Esophagus muscularis mucosa (tissue), 4 donors: ENCODE data around the gene WAC. TPM values are rescaled to one million over a fixed set of nuclear protein-coding genes. Genes with fewer than 3 reads are reported as not detected.

Source experiments
- DNase-seq: peaks from one replicate; pipeline ENCODE4 v3.0.0-alpha.2; 2017; ENCODE audit errors: extremely low spot score
- H3K27ac ChIP-seq, 4 donors: fragments of 200-600 bp; sonication (generic); replicated peaks in 1 of 4; 1 replicate in 3 of 4; 2 replicates in 1 of 4; pipeline ENCODE4 v1.5.1; 2016 to 2019; ENCODE audit warnings: mild to moderate bottlenecking in 1 of 4
- H3K27me3 ChIP-seq, 4 donors: fragments of 200-600 bp; sonication (generic); one replicate each; pipeline versions ENCODE4 v1.5.1 to v1.6.0; 2016 to 2019
- H3K36me3 ChIP-seq, 4 donors: fragments of 200-600 bp; sonication (generic); one replicate each; pipeline ENCODE4 v1.5.1; 2016 to 2019
- H3K4me1 ChIP-seq, 4 donors: fragments of 200-600 bp; sonication (generic); one replicate each; pipeline ENCODE4 v1.5.1; 2016 to 2019
- H3K4me3 ChIP-seq, 4 donors: fragments of 200-600 bp; sonication (generic); 1 replicate in 2 of 4; 2 replicates in 2 of 4; pipeline ENCODE4 v1.5.1; 2016 to 2019; ENCODE audit warnings: mild to moderate bottlenecking in 4 of 4, moderate library complexity in 1 of 4
- H3K9me3 ChIP-seq, 4 donors: fragments of 200-600 bp; sonication (generic); 1 replicate in 3 of 4; 2 replicates in 1 of 4; pipeline ENCODE4 v1.5.1; 2016 to 2019
- EP300 ChIP-seq: sonication (generic); formaldehyde crosslinking; IDR thresholded peaks from one replicate; pipeline ENCODE4 v1.6.1; 2017; ENCODE audit warnings: antibody characterized with exemption
- POLR2A ChIP-seq: fragments of 450-650 bp; IDR thresholded peaks from one replicate; pipeline ENCODE4 v1.6.1; 2017; ENCODE audit warnings: antibody characterized with exemption, moderate library complexity, mild to moderate bottlenecking, low read depth
- POLR2AphosphoS5 ChIP-seq, 2 donors: sonication (generic); formaldehyde crosslinking; IDR thresholded peaks; one replicate each; pipeline ENCODE4 v1.6.1; 2017; ENCODE audit warnings: antibody characterized with exemption in 2 of 2
- WGBS: methylation state at CpG from one replicate; pipeline ENCODE4 v1.1.5; 2018; 5-methylcytosine and 5-hydroxymethylcytosine counted together
- intact Hi-C: fragments of 100-400 bp; cut with DNase I; formaldehyde crosslinking; loops from one replicate; pipeline ENCODE4 v1.15.1; 2023
- total RNA-seq, 4 donors: library from RNA; depleted of rRNA; stranded (reverse); fragments of >200 nt; gene quantifications; one replicate each; pipeline versions ENCODE4 v1.1.0 to v1.2.1, GENCODE V29; 2016
- TF ChIP-seq, protein P1 (sequence below), 3 experiments: fragments of 200-600 bp in 2 of 3; fragments of 450-650 bp in 1 of 3; sonication (generic) in 2 of 3; IDR thresholded peaks; one replicate each; pipeline ENCODE4 v1.5.1; 2017 to 2019; ENCODE audit warnings: antibody characterized with exemption in 3 of 3, mild to moderate bottlenecking in 2 of 3, moderate library complexity in 1 of 3

WAC gene
- total RNA-seq, 4 donors from 2014 or later, result 115 to 157 (median 135) TPM

DNA sequence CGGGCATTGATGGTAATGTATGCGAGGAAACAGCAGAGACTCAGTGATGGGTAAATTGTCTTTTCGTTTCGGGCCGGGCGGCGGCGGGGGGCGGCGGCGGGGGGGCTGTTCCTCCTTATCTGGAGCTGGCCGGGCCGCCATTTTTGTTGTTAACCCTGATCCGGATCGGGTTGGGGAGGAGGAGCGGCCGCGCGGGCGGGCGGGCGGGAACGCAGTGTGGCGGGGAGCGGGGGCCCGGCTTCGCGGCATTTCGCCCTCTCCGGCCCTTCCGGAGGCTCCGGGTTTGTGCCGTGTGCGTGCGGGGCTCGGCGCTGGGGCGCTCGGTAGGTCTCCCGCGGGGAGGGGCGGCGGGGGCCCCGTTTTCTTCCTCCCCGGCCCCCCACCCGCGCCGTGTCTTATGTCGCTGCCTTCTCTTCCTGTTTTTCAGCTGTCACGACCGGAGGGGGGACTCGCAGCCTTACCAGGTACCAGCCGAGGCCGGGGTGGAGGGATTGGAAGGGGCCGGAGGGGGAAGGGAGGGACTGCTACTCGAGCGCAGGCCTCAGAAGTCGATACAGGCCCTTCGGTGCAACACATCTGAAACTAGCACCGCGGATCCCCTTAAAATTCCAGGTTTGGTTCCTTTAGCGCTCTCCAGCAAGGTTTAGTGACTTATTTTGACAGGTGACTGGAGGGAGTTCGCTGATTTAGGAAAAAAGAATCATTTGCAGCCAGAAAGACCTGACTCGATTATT lies 820 bp downstream of the WAC start:
- H3K4me1 ChIP-seq, result peaks cover 27 to 63% (median 49%) of the 10 kb centered on the region in 4 donors
- peaks cover 22 to 42% (median 37%) of the 10 kb centered on the region in 4 donors for H3K36me3 ChIP-seq
- peak overlapping the region; percentile 77 to 99 (median 96) for H3K4me3 ChIP-seq
- H3K9me3 ChIP-seq, result no peaks in the 10 kb centered on the region
- intact Hi-C loops, result no loop called here
- DNase-seq, result peak; percentile 93
- WGBS, result 0% methylated on average over 5 of the region's 64 CpGs
- TF ChIP-seq POLR2A, result no peak
- no peak for TF ChIP-seq POLR2AphosphoS5 (IDR thresholded peaks at IDR 0.05)
- no peak for TF ChIP-seq EP300
- TF ChIP-seq, protein P1, sequence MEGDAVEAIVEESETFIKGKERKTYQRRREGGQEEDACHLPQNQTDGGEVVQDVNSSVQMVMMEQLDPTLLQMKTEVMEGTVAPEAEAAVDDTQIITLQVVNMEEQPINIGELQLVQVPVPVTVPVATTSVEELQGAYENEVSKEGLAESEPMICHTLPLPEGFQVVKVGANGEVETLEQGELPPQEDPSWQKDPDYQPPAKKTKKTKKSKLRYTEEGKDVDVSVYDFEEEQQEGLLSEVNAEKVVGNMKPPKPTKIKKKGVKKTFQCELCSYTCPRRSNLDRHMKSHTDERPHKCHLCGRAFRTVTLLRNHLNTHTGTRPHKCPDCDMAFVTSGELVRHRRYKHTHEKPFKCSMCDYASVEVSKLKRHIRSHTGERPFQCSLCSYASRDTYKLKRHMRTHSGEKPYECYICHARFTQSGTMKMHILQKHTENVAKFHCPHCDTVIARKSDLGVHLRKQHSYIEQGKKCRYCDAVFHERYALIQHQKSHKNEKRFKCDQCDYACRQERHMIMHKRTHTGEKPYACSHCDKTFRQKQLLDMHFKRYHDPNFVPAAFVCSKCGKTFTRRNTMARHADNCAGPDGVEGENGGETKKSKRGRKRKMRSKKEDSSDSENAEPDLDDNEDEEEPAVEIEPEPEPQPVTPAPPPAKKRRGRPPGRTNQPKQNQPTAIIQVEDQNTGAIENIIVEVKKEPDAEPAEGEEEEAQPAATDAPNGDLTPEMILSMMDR (IDR thresholded peaks at IDR 0.05), result no peak
- H3K27ac ChIP-seq, result peak overlapping the region; percentile 94 to 99 (median 97)
- H3K27me3 ChIP-seq, result no peaks in the 10 kb centered on the region

DNA sequence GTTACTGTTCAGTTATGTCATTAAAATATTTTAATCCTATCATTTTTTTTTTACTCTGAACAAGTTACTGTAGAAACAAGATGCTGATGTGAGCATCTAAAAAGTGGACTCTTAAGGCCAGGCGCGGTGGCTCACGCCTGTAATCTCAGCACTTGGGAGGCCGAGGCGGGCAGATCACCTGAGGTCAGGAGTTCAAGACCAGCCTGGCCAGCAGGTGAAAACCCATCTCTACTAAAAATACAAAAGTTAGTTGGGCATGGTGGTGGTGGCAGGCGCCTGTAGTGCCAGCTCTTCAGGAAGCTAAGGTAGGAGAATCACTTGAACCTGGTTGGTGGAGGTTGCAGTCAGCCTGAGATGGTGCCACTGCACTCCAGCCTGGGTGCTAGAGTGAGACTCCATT lies 2.9 kb downstream of the WAC start:
- peaks cover 27 to 63% (median 56%) of the 10 kb centered on the region in 4 donors for H3K4me1 ChIP-seq
- no peak for TF ChIP-seq POLR2AphosphoS5 (IDR thresholded peaks at IDR 0.05)
- no peak for TF ChIP-seq POLR2A
- no peak for TF ChIP-seq EP300
- TF ChIP-seq, protein P1 (IDR thresholded peaks at IDR 0.05), result no peak
- 95% methylated on average over 6 of the region's 6 CpGs for WGBS
- H3K9me3 ChIP-seq, result no peaks in the 10 kb centered on the region
- H3K4me3 ChIP-seq, result no peak overlapping the region
- H3K27me3 ChIP-seq, result no peaks in the 10 kb centered on the region
- no peak for DNase-seq
- intact Hi-C loops, result no loop called here
- H3K36me3 ChIP-seq, result peaks cover 36 to 63% (median 50%) of the 10 kb centered on the region in 4 donors
- no peak overlapping the region for H3K27ac ChIP-seq

DNA sequence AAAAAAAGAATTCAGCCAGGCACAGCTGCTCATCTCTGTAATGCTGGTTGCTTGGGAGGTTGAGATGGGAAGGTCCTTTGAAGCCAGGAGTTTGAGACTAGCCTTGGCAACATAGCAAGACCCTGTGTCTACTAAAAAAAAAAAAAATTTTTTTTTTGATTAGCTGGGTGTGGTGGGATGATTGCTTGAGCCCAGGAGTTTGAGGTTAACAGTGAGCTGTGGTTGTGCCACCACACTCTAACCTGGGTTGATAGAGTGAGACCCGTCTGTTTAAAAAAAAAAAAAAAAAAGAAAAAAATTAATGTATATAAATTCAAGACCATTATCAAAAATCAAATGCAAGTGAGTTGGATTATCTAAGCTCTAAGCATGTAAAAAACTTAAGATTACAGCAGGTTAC lies 5.7 kb downstream of the WAC start:
- peaks cover 37 to 72% (median 64%) of the 10 kb centered on the region in 4 donors for H3K4me1 ChIP-seq
- no peak for DNase-seq
- no peaks in the 10 kb centered on the region for H3K27me3 ChIP-seq
- intact Hi-C loops, result no loop called here
- no peak overlapping the region for H3K4me3 ChIP-seq
- TF ChIP-seq POLR2AphosphoS5 (IDR thresholded peaks at IDR 0.05), result no peak
- no peak for TF ChIP-seq POLR2A
- TF ChIP-seq, protein P1 (IDR thresholded peaks at IDR 0.05), result no peak
- no peak for TF ChIP-seq EP300
- H3K9me3 ChIP-seq, result no peaks in the 10 kb centered on the region
- 79% methylated on average over 1 of the region's 1 CpG for WGBS
- peaks cover 36 to 74% (median 66%) of the 10 kb centered on the region in 4 donors for H3K36me3 ChIP-seq
- H3K27ac ChIP-seq, result no peak overlapping the region

DNA sequence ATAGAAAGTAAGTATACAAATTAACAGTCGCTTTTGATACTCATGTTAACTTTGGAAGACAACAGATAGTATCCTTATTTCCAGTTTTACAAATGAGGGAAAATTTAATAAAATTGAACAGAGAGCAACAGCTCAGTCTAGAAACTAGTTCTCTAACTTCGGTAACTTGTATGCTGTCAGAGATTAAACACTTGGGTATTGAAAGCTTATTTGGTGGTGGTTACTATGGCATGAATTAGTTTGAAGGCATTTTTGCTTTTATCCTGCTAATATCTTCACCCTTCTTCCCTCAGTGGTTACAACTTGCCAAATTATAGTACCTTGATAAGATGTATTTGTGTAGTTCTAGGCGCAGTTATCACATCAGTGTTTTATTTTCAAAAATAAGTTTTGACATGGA lies 7.2 kb downstream of the WAC start:
- H3K9me3 ChIP-seq, result no peaks in the 10 kb centered on the region
- WGBS, result 88% methylated on average over 3 of the region's 3 CpGs
- no peak for DNase-seq
- H3K27ac ChIP-seq, result no peak overlapping the region
- peaks cover 36 to 84% (median 64%) of the 10 kb centered on the region in 4 donors for H3K36me3 ChIP-seq
- H3K4me3 ChIP-seq, result no peak overlapping the region
- TF ChIP-seq POLR2A, result no peak
- TF ChIP-seq EP300, result no peak
- TF ChIP-seq POLR2AphosphoS5 (IDR thresholded peaks at IDR 0.05), result no peak
- TF ChIP-seq, protein P1 (IDR thresholded peaks at IDR 0.05), result no peak
- intact Hi-C loops, result no loop called here
- peaks cover 29 to 74% (median 61%) of the 10 kb centered on the region in 4 donors for H3K4me1 ChIP-seq
- H3K27me3 ChIP-seq, result no peaks in the 10 kb centered on the region
